Mucosa of descending colon (tissue), 3 donors: Measurements from ENCODE around the gene IL17RA. TPM values are rescaled to one million over a fixed set of nuclear protein-coding genes. Genes with fewer than 3 reads are reported as not detected.

Experiments used
- ATAC-seq: fragments of 200-7000 bp; cut with Tn5 transposase; one replicate; pipeline ENCODE4 v1.9.1; 2020; ENCODE audit warnings: mild to moderate bottlenecking, moderate library complexity
- DNase-seq, 3 donors: peaks; one replicate each; pipeline ENCODE4 v3.0.0-alpha.2; 2020
- H3K36me3 ChIP-seq: fragments of 200-600 bp; one replicate; pipeline ENCODE4 v1.8.0; 2021; ENCODE audit warnings: low read depth, mild to moderate bottlenecking
- H3K4me1 ChIP-seq: fragments of 200-600 bp; one replicate; pipeline ENCODE4 v1.8.0; 2021; ENCODE audit warnings: low read depth, mild to moderate bottlenecking
- H3K4me3 ChIP-seq: fragments of 200-600 bp; one replicate; pipeline ENCODE4 v1.8.0; 2021; ENCODE audit warnings: mild to moderate bottlenecking
- H3K9me3 ChIP-seq: fragments of 200-600 bp; one replicate; pipeline ENCODE4 v1.8.0; 2021; ENCODE audit warnings: mild to moderate bottlenecking
- CTCF ChIP-seq: fragments of 200-600 bp; IDR thresholded peaks from one replicate; pipeline ENCODE4 v1.8.0; 2022; ENCODE audit warnings: antibody characterized with exemption, mild to moderate bottlenecking
- intact Hi-C, 2 donors: fragments of 100-400 bp; cut with DNase I in 1 of 2; cut with micrococcal nuclease in 1 of 2; formaldehyde crosslinking; loops; one replicate each; pipeline versions ENCODE4 v1.11.0 to v1.11.1; 2022; cut with DNase I, micrococcal nuclease
- total RNA-seq, 3 donors: library from RNA; stranded (reverse); fragmentation: NEBNext Ultra II Directional in 2 of 3; extraction: Animal tissue kit (Norgen Biotek cat#: 25700) in 2 of 3; gene quantifications; one replicate each; pipeline versions ENCODE4 v1.2.1 to v1.2.4, GENCODE V29; 2021 to 2023
- donor health status: DM: no; HTN: no; CAD: no; lungs with moderate emphysema.
- donor health status: DM: no; HTN: no; CAD: no.
- donor health status: DM: no; HTN: yes; CAD: no.

Gene IL17RA
- total RNA-seq, 3 donors from 2014 or later: 15.4 to 21.5 (median 21.1) TPM

DNA sequence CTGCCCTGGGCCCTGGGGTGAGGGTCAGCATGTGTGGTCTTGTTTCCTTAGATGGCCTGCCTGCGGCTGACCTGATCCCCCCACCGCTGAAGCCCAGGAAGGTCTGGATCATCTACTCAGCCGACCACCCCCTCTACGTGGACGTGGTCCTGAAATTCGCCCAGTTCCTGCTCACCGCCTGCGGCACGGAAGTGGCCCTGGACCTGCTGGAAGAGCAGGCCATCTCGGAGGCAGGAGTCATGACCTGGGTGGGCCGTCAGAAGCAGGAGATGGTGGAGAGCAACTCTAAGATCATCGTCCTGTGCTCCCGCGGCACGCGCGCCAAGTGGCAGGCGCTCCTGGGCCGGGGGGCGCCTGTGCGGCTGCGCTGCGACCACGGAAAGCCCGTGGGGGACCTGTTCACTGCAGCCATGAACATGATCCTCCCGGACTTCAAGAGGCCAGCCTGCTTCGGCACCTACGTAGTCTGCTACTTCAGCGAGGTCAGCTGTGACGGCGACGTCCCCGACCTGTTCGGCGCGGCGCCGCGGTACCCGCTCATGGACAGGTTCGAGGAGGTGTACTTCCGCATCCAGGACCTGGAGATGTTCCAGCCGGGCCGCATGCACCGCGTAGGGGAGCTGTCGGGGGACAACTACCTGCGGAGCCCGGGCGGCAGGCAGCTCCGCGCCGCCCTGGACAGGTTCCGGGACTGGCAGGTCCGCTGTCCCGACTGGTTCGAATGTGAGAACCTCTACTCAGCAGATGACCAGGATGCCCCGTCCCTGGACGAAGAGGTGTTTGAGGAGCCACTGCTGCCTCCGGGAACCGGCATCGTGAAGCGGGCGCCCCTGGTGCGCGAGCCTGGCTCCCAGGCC, 23.7 kb downstream of the IL17RA start:
- DNase-seq (no peak), ATAC-seq (no peak)
- intact Hi-C loops: no loop called here
- no peaks in the 10 kb centered on the region for H3K9me3 ChIP-seq
- TF ChIP-seq CTCF: no peak
- no peaks in the 10 kb centered on the region for H3K4me1 ChIP-seq
- no peak overlapping the region for H3K4me3 ChIP-seq
- H3K36me3 ChIP-seq: peaks cover 9% of the 10 kb centered on the region

DNA sequence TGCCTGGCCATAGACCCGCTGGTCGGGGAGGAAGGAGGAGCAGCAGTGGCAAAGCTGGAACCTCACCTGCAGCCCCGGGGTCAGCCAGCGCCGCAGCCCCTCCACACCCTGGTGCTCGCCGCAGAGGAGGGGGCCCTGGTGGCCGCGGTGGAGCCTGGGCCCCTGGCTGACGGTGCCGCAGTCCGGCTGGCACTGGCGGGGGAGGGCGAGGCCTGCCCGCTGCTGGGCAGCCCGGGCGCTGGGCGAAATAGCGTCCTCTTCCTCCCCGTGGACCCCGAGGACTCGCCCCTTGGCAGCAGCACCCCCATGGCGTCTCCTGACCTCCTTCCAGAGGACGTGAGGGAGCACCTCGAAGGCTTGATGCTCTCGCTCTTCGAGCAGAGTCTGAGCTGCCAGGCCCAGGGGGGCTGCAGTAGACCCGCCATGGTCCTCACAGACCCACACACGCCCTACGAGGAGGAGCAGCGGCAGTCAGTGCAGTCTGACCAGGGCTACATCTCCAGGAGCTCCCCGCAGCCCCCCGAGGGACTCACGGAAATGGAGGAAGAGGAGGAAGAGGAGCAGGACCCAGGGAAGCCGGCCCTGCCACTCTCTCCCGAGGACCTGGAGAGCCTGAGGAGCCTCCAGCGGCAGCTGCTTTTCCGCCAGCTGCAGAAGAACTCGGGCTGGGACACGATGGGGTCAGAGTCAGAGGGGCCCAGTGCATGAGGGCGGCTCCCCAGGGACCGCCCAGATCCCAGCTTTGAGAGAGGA, 24.5 kb downstream of the IL17RA start:
- no peak for ATAC-seq
- DNase-seq: no peak
- intact Hi-C loops: no loop called here
- no peaks in the 10 kb centered on the region for H3K9me3 ChIP-seq
- H3K4me1 ChIP-seq: no peaks in the 10 kb centered on the region
- H3K4me3 ChIP-seq: no peak overlapping the region
- peaks cover 9% of the 10 kb centered on the region for H3K36me3 ChIP-seq
- no peak for TF ChIP-seq CTCF

- no peak for ATAC-seq
- no peak for DNase-seq
- H3K36me3 ChIP-seq: peaks cover 9% of the 10 kb centered on the region
- H3K9me3 ChIP-seq: no peaks in the 10 kb centered on the region
- intact Hi-C loops: no loop called here
- H3K4me1 ChIP-seq: no peaks in the 10 kb centered on the region
- TF ChIP-seq CTCF: no peak
- H3K4me3 ChIP-seq: no peak overlapping the region
Observed at GRCh38 chr22:17109976-17110375, 25.2 kb downstream of the IL17RA start.

GRCh38 chr22:17110791-17111550, 26.2 kb downstream of the IL17RA start:
- no peak for TF ChIP-seq CTCF
- Histone ChIP-seq H3K4me1 (no peaks in the 10 kb centered on the region), H3K4me3 (no peak overlapping the region), H3K9me3 (no peaks in the 10 kb centered on the region), H3K36me3 (peaks cover 9% of the 10 kb centered on the region)
- intact Hi-C loops: no loop called here
- ATAC-seq (no peak), DNase-seq (no peak)

GRCh38 chr22:17112491-17113042, 27.8 kb downstream of the IL17RA start:
- peaks cover 5% of the 10 kb centered on the region for H3K36me3 ChIP-seq
- H3K4me1 ChIP-seq: no peaks in the 10 kb centered on the region
- ATAC-seq: no peak
- no peak overlapping the region for H3K4me3 ChIP-seq
- TF ChIP-seq CTCF: no peak
- no peak for DNase-seq
- no peaks in the 10 kb centered on the region for H3K9me3 ChIP-seq
- intact Hi-C loops: no loop called here
